WTC11 (cell line): Measurements from ENCODE around the gene MCF2L. TPM values are rescaled to one million over a fixed set of nuclear protein-coding genes. Genes with fewer than 3 reads are reported as not detected.

Experiments used
- ATAC-seq: fragments of 200-7000 bp; cut with Tn5 transposase; 2 replicates; pipeline ENCODE4 v1.10.0; 2021; ENCODE audit warnings: mild to moderate bottlenecking, moderate library complexity
- CTCF ChIA-PET: fragments of 300-600 bp; sonication (Branson Sonifier 250); formaldehyde crosslinking; loops from one replicate; lab custom pipeline; 2021; ENCODE audit warnings: antibody characterized with exemption; lab: Charles Lee
- POLR2A ChIA-PET: fragments of 350-600 bp; sonication (Branson Sonifier 250); formaldehyde crosslinking; loops from one replicate; lab custom pipeline; 2021; ENCODE audit warnings: antibody characterized with exemption; lab: Charles Lee
- DNase-seq: peaks from one replicate; pipeline ENCODE4 v3.0.0; 2021; ENCODE audit warnings: low spot score
- H3K27ac Mint-ChIP-seq: 2 replicates; pipeline ENCODE4 v1.8.0; 2021; ENCODE audit warnings: mixed read lengths
- H3K27me3 Mint-ChIP-seq: 2 replicates; pipeline ENCODE4 v1.8.0; 2021; ENCODE audit warnings: low read depth, mild to moderate bottlenecking, moderate library complexity, mixed read lengths
- H3K36me3 Mint-ChIP-seq: 2 replicates; pipeline ENCODE4 v1.8.0; 2021; ENCODE audit warnings: mixed read lengths
- H3K4me1 Mint-ChIP-seq: 2 replicates; pipeline ENCODE4 v1.8.0; 2022; ENCODE audit warnings: mixed read lengths
- H3K4me3 Mint-ChIP-seq: 2 replicates; pipeline ENCODE4 v1.8.0; 2021; ENCODE audit warnings: mild to moderate bottlenecking, moderate library complexity, mixed read lengths
- H3K9me3 Mint-ChIP-seq: 2 replicates; pipeline ENCODE4 v1.8.0; 2021; ENCODE audit warnings: mixed read lengths
- AFF4 ChIP-seq: sonication (generic); formaldehyde crosslinking; IDR thresholded peaks from 2 replicates; pipeline ENCODE4 v1.8.1; 2023; ENCODE audit warnings: mild to moderate bottlenecking, missing genetic modification reagents, borderline replicate concordance
- CDX4 ChIP-seq: fragments of 250-450 bp; sonication (Bioruptor Pico); IDR thresholded peaks from 2 replicates; pipeline ENCODE4 v1.9.0; 2021; ENCODE audit warnings: moderate library complexity, mild to moderate bottlenecking, inconsistent platforms, borderline replicate concordance
- E2F1 ChIP-seq: sonication (generic); formaldehyde crosslinking; IDR thresholded peaks from 2 replicates; pipeline ENCODE4 v1.8.0; 2022; ENCODE audit warnings: mild to moderate bottlenecking, missing genetic modification reagents
- E2F5 ChIP-seq: sonication (generic); formaldehyde crosslinking; IDR thresholded peaks from 2 replicates; pipeline ENCODE4 v1.8.1; 2022; ENCODE audit warnings: mild to moderate bottlenecking, moderate library complexity, missing genetic modification reagents
- GTF2I ChIP-seq: fragments of 250-450 bp; sonication (Bioruptor Pico); conservative IDR thresholded peaks from 2 replicates; pipeline ENCODE4 v1.4.0; 2021; ENCODE audit warnings: mild to moderate bottlenecking
- HMGA2 ChIP-seq: fragments of 250-450 bp; sonication (Bioruptor Pico); IDR thresholded peaks from 2 replicates; pipeline ENCODE4 v1.4.0; 2021; ENCODE audit warnings: mild to moderate bottlenecking, moderate library complexity
- JAZF1 ChIP-seq: fragments of 250-450 bp; sonication (Bioruptor Pico); IDR thresholded peaks from 2 replicates; pipeline ENCODE4 v1.9.0; 2021; ENCODE audit warnings: moderate library complexity, mild to moderate bottlenecking, inconsistent platforms
- NR3C1 ChIP-seq: sonication (generic); formaldehyde crosslinking; conservative IDR thresholded peaks from 2 replicates; pipeline ENCODE4 v1.8.1; 2023; ENCODE audit warnings: low read depth, mild to moderate bottlenecking, missing genetic modification reagents
- PREB ChIP-seq: sonication (generic); formaldehyde crosslinking; IDR thresholded peaks from 2 replicates; pipeline ENCODE4 v1.8.1; 2022; ENCODE audit warnings: mild to moderate bottlenecking, missing genetic modification reagents, moderate library complexity, borderline replicate concordance
- PRRX2 ChIP-seq: fragments of 250-450 bp; sonication (Bioruptor Pico); IDR thresholded peaks from 2 replicates; pipeline ENCODE4 v1.8.0; 2021; ENCODE audit warnings: mild to moderate bottlenecking
- RELA ChIP-seq: sonication (generic); formaldehyde crosslinking; IDR thresholded peaks from 2 replicates; pipeline ENCODE4 v1.8.1; 2022; ENCODE audit warnings: missing genetic modification reagents, mild to moderate bottlenecking, borderline replicate concordance
- SP1 ChIP-seq: sonication (generic); formaldehyde crosslinking; conservative IDR thresholded peaks from 2 replicates; pipeline ENCODE4 v1.8.1; 2022; ENCODE audit warnings: missing genetic modification reagents
- STAT6 ChIP-seq: sonication (generic); formaldehyde crosslinking; conservative IDR thresholded peaks from 2 replicates; pipeline ENCODE4 v1.8.1; 2023; ENCODE audit warnings: mild to moderate bottlenecking, low read depth, missing genetic modification reagents, moderate library complexity
- TCF7 ChIP-seq: sonication (generic); formaldehyde crosslinking; IDR thresholded peaks from 2 replicates; pipeline ENCODE4 v1.8.0; 2022; ENCODE audit warnings: mild to moderate bottlenecking, low read depth, missing genetic modification reagents, moderate library complexity
- TEAD4 ChIP-seq: sonication (generic); formaldehyde crosslinking; IDR thresholded peaks from 2 replicates; pipeline ENCODE4 v1.8.0; 2022; ENCODE audit warnings: mild to moderate bottlenecking, missing genetic modification reagents
- USF1 ChIP-seq: sonication (generic); formaldehyde crosslinking; IDR thresholded peaks from 2 replicates; pipeline ENCODE4 v1.8.0; 2022; ENCODE audit warnings: mild to moderate bottlenecking, missing genetic modification reagents
- ZNF416 ChIP-seq: fragments of 250-450 bp; sonication (Bioruptor Pico); IDR thresholded peaks from 2 replicates; pipeline ENCODE4 v1.9.0; 2021; ENCODE audit warnings: mild to moderate bottlenecking, inconsistent platforms
- total RNA-seq: library from RNA; stranded (reverse); gene quantifications from 3 replicates; pipeline ENCODE4 v1.2.3, GENCODE V29; 2021

Gene MCF2L
- total RNA-seq, 1 experiment from 2014 or later: 34.8 TPM

- TF ChIP-seq AFF4 (no peak), TEAD4 (no peak), RELA (CRISPR knock-in tag) (no peak), CDX4 (CRISPR knock-in tag) (no peak), NR3C1 (CRISPR knock-in tag) (no peak), USF1 (CRISPR knock-in tag) (no peak), PREB (CRISPR knock-in tag) (no peak), PRRX2 (no peak), SP1 (CRISPR knock-in tag) (no peak)
Observed at GRCh38 chr13:112923962-112924361, 45.1 kb upstream of the MCF2L start (continued).

- POLR2A ChIA-PET: no interaction called here
- CTCF ChIA-PET: no interaction called here
- Mint-ChIP-seq H3K4me3 (no peak overlapping the region), H3K36me3 (peaks cover 17% of the 10 kb centered on the region), H3K27ac (no peak overlapping the region)
- TF ChIP-seq JAZF1 (no peak), HMGA2 (CRISPR knock-in tag) (no peak), GTF2I (CRISPR knock-in tag) (no peak), E2F5 (CRISPR knock-in tag) (no peak), STAT6 (CRISPR knock-in tag) (no peak), RELA (CRISPR knock-in tag) (no peak), ZNF416 (CRISPR knock-in tag) (no peak), TCF7 (CRISPR knock-in tag) (no peak), E2F1 (CRISPR knock-in tag) (no peak)
- TF ChIP-seq, all 79 proteins: peak for 0
- H3K4me1 Mint-ChIP-seq: peaks cover 17% of the 10 kb centered on the region
- no peaks in the 10 kb centered on the region for H3K27me3 Mint-ChIP-seq
- H3K9me3 Mint-ChIP-seq: peaks cover 20% of the 10 kb centered on the region
- ATAC-seq: no peak
- DNase-seq: no peak
Observed at GRCh38 chr13:112924365-112924764, 44.6 kb upstream of the MCF2L start.
